ENCODE data around the gene CDY2B.
"Not testable (repeated sequence)": the region's sequence is repeated elsewhere in the genome, so short reads cannot be mapped to it uniquely, and the experiment has no call there.

CDY2B gene

GRCh38 chrY:17880120-17880519, at the start of gene CDY2B:
CDY2B (minus strand) TSS chrY:17880220; CDS start chrY:17879892, 328 bp downstream.
- not testable (repeated sequence) for DNase-seq

- not testable (repeated sequence) for DNase-seq
These were observed 28.0 kb upstream of the CDY2B start for GRCh38 chrY:17908009-17908408.

- not testable (repeated sequence) for DNase-seq
These were observed 27.3 kb upstream of the CDY2B start for GRCh38 chrY:17907351-17907750.

GRCh38 chrY:17881697-17882096, 1.7 kb upstream of the CDY2B start:
- DNase-seq, result not testable (repeated sequence)

GRCh38 chrY:17876767-17877166, 3.3 kb downstream of the CDY2B start:
- not testable (repeated sequence) for DNase-seq

- not testable (repeated sequence) for DNase-seq
These were observed 4.6 kb downstream of the CDY2B start for GRCh38 chrY:17875401-17875800.

GRCh38 chrY:17871194-17871903, 8.7 kb downstream of the CDY2B start:
- DNase-seq, result not testable (repeated sequence)

- DNase-seq, result not testable (repeated sequence)
These were observed 9.3 kb downstream of the CDY2B start for GRCh38 chrY:17870737-17871136.

GRCh38 chrY:17867850-17868249, 12.2 kb downstream of the CDY2B start:
- not testable (repeated sequence) for DNase-seq

- DNase-seq, result not testable (repeated sequence)
These were observed 19.4 kb downstream of the CDY2B start for GRCh38 chrY:17860634-17861033.

- not testable (repeated sequence) for DNase-seq
These were observed 22.8 kb downstream of the CDY2B start for GRCh38 chrY:17856963-17857848.

GRCh38 chrY:17856508-17856907, 23.5 kb downstream of the CDY2B start:
- not testable (repeated sequence) for DNase-seq

- not testable (repeated sequence) for DNase-seq
These were observed 30.9 kb downstream of the CDY2B start for GRCh38 chrY:17849131-17849530.

- not testable (repeated sequence) for DNase-seq
These were observed 47.9 kb downstream of the CDY2B start for GRCh38 chrY:17832149-17832548.

All from DMS 273 treated with DMSO at 0.1 percent for 48 hours (cell line).